HG03039 (cell line): ENCODE results near the gene MED12L.
"Not testable (repeated sequence)": the region's sequence is repeated elsewhere in the genome, so short reads cannot be mapped to it uniquely, and the experiment has no call there.

Experiments used
- ATAC-seq: cut with Tn5 transposase; IDR thresholded peaks from one replicate; pipeline ENCODE4 v1.9.1; 2021; ENCODE audit warnings: mild to moderate bottlenecking, moderate library complexity; ENCODE audit not compliant: unreplicated experiment

Gene MED12L

DNA sequence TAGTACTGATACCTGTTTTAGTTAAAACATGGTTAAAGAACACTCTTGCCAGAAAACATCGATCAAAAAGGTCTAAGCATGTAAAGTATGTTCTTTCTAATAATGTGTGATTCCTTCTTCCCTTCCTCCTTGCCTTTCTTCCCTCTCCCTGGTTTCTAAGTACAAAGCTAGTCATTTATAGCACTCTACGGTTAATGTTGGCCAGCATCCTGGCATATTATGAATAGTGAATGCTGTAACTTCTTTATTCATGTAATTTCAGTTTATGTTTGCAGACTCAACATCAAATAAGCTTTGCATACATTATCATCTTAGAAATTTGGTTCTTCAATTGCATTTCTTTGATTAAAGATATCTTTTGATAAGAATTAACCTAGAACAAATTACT lies 272.0 kb downstream of the MED12L start:
- ATAC-seq = no peak

GRCh38 chr3:151362751-151363174 lies 277.3 kb downstream of the MED12L start:
- ATAC-seq = no peak

- ATAC-seq = no peak
Observed at GRCh38 chr3:151366993-151367392, 281.5 kb downstream of the MED12L start.

GRCh38 chr3:151367448-151367847 lies 282.0 kb downstream of the MED12L start:
- ATAC-seq = no peak

DNA sequence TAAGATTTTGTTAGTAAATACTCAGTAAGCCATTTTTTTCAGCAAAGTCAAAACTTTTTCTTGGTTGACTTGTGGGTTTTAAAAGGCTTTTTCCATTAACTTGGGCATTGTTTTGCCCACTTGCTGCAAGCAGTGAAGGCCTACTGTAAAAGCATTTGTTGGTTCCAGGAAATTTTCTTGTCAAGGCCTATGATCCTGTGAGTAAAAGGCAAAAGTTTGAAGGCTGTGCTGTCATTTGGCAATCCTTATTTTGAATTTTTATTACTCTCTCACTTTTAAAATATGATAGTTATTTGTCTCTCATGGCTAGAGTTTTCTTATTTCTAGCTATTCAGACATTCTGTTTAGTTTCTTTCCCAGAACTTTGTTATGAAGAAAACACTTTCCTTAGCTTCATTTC lies 286.1 kb downstream of the MED12L start:
- no peak for ATAC-seq

DNA sequence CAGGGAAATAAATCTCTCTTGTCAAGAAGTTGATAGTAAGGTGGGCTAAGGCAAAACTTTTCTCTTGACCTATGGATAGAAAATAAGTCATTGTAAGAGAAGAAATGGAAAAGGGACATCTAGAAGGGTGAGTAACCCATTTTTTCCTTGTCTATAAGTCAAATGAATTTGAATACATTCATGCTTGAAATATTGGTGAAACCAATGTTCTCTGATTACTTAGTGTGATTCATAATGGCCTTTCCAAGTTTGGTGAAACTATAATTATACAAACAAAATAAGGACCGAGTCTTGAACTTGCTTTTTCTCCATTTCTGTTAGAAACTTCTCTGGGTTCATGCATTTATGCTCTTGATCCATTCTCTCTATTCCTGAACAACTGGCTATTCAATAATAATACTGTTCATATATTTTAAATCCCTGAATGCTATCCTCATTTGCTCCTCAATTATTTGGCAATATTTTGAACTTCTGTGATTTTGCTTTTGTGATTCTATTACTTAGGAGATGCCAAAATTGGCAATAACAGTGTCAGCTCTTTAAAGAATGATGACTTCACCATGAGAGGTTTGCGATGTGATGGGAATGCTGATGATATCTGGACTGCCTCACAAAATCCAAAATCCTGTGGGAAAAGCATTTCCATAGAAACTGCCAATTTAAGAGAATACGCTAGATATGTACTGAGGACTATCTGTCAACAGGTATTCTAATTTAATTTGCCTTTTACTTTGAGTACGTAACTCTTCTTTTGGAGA lies 286.8 kb downstream of the MED12L start:
- ATAC-seq = no peak

DNA sequence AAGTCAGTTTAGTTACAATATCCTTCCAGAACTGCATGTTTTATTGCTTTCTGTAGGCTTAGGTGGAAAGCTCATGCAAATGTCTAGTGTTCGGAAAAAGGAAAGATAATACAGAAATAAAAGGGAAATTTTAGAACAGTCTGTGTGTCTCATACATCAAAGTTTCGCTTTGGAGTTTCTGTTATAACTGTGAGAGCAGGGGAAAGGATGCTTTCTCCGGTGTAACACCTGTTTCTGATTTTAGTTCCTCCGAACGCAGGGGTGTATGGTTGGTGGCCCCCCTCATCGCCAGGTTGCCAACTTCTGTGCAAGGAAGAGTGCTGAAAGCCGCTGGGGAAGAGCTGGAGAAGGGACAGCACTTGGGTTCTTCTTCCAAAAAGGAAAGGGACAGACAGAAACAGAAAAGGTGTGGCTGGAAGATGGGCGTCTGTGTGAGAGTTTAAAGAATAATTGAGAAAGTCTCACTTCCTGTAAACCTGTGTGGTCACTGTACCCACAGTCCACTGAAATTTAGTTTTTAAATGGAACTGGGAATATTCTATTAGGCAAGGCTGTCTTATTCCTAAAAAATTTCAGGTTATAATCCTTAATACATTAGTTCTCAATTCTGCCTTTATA lies 292.4 kb downstream of the MED12L start:
- ATAC-seq = peak; percentile 66

- no peak for ATAC-seq
Observed at GRCh38 chr3:151379083-151379734, 293.7 kb downstream of the MED12L start.

GRCh38 chr3:151382671-151383070 lies 297.2 kb downstream of the MED12L start:
- peak; percentile 35 for ATAC-seq

- no peak for ATAC-seq
Observed at GRCh38 chr3:151383111-151383510, 297.6 kb downstream of the MED12L start.

- ATAC-seq = peak; percentile 27
Observed at GRCh38 chr3:151383956-151384355, 298.5 kb downstream of the MED12L start.

- ATAC-seq = peak; percentile 30
Observed at GRCh38 chr3:151384741-151385174, 299.3 kb downstream of the MED12L start, which contains the start of gene P2RY12. P2RY12 (minus strand) TSS chr3:151384753; CDS start chr3:151338845, 45,908 bp downstream.

DNA sequence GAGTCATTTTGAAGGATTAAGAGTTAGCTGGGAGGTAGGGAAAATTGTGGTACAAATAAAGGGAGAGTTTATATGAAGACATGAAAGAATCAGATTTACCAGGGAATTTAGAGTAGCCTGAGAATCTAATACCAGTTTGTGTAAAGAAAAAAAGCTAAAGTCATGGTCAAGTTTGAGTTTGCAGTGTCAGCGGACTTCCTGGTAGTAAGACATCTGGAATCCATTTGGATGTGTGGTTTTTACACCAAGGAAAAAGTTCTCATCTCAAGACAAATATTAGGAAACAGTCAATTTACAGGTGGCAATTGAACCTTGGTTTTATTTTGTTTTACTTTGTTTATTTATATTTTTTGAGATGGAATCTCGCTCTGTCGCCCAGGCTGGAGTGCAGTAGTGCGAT lies 300.6 kb downstream of the MED12L start:
- ATAC-seq = no peak

DNA sequence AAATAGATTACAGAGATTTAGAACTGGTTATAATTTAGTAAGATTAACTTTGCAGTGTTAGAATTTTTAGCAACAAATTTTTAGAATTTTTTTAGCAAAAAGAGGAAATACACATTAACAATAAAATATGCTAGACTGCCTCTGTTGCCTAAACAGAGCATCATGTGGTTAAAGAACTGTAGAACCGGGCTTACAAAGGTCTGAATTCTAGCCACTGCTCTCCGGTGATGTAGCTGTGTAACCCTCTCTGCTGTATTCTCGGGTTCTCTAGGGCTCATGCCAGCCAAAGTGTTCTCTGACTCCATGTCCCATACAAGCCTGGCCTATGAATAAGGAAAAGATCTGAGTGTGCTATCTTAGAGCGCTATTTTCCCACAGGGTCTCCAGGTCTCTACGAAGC lies 302.0 kb downstream of the MED12L start:
- ATAC-seq = no peak

DNA sequence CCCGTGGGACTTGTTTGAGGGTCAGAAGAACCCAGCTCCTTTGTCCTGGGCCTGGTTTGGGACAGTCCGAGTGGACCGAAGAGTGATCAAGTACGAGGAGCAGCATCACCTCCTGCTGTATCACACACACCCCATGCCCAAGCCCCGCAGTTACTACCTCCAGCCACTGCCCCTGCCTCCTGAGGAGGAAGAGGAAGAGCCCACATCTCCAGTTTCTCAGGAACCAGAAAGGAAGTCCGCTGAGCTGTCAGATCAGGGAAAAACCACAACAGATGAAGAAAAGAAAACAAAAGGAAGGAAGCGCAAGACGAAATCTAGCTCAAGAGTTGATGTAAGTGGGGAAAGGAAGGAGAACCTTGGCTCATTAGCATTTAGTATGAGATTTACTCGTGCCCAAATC lies 302.4 kb downstream of the MED12L start:
- ATAC-seq = no peak

- ATAC-seq = no peak
Observed at GRCh38 chr3:151391720-151392119, 306.3 kb downstream of the MED12L start.

- ATAC-seq = not testable (repeated sequence)
Observed at GRCh38 chr3:151392191-151392590, 306.7 kb downstream of the MED12L start.

- ATAC-seq = no peak
Observed at GRCh38 chr3:151393146-151393830, 307.8 kb downstream of the MED12L start.

GRCh38 chr3:151393941-151394340 lies 308.5 kb downstream of the MED12L start:
- ATAC-seq = no peak

- ATAC-seq = no peak
Observed at GRCh38 chr3:151394611-151395010, 309.1 kb downstream of the MED12L start.

DNA sequence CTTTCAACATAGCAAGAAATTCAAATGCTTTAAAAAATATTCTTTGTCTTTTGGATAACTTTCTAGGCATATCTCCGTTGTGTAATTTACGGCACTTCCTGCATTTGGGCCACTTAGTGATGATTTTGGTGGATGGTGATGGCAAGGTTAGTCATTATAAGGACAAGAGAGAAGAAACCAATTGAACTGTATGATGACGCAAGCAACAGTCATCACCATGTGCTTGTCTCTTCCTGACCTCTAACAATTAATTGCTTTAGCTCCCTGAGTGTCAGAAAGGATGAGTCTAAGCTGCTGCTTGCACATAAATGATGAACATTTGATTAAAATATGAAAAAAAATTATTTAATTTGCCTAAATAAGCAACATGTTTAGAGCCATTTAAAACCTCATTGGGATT lies 310.3 kb downstream of the MED12L start:
- ATAC-seq = no peak
